Fibroblast of lung (primary cell): ENCODE results near the gene AK1. TPM values are rescaled to one million over a fixed set of nuclear protein-coding genes. Genes with fewer than 3 reads are reported as not detected.

Source experiments
- DNase-seq, 2 donors: peaks; one replicate each; pipeline versions ENCODE4 v3.0.0 to v3.0.0-alpha.2; 2010; ENCODE audit warnings: low read depth in 2 of 2
- H2AFZ ChIP-seq: 2 replicates; pipeline ENCODE4 v1.5.1; 2012; ENCODE audit warnings: low read length, control low read depth, inconsistent platforms
- H3K27ac ChIP-seq: 2 replicates; pipeline ENCODE4 v1.5.1; 2011; ENCODE audit warnings: low read length, control low read depth; ENCODE audit not compliant: insufficient read depth
- H3K27me3 ChIP-seq: 2 replicates; pipeline ENCODE4 v1.5.1; 2011; ENCODE audit warnings: mild to moderate bottlenecking, low read length; ENCODE audit not compliant: control insufficient read depth, insufficient read depth
- H3K36me3 ChIP-seq: 2 replicates; pipeline ENCODE4 v1.5.1; 2011; ENCODE audit warnings: low read length; ENCODE audit not compliant: control insufficient read depth, insufficient read depth
- H3K4me1 ChIP-seq: 2 replicates; pipeline ENCODE4 v1.5.1; 2011; ENCODE audit warnings: low read length; ENCODE audit not compliant: control insufficient read depth, insufficient read depth; ENCODE audit errors: extremely low read depth
- H3K4me2 ChIP-seq: 2 replicates; pipeline ENCODE4 v1.5.1; 2011; ENCODE audit warnings: low read length, control low read depth; ENCODE audit not compliant: insufficient read depth; ENCODE audit errors: extremely low read depth
- H3K4me3 ChIP-seq, 4 experiments: fragments of 200-600 bp in 1 of 4; sonication (generic) in 1 of 4; replicated peaks in 1 of 4; 2 replicates each; pipeline ENCODE4 v1.5.1; 2011 to 2016; ENCODE audit warnings: low read length in 4 of 4, low read depth in 3 of 4, mild to moderate bottlenecking in 3 of 4, control low read depth in 2 of 4, inconsistent platforms in 1 of 4, mixed read lengths in 1 of 4; ENCODE audit not compliant: insufficient read depth in 1 of 4; ENCODE audit errors: control extremely low read depth in 1 of 4
- H3K79me2 ChIP-seq: 2 replicates; pipeline ENCODE4 v1.5.1; 2012; ENCODE audit warnings: mild to moderate bottlenecking, low read length, inconsistent platforms; ENCODE audit not compliant: control insufficient read depth, insufficient read depth
- H3K9ac ChIP-seq: 2 replicates; pipeline ENCODE4 v1.5.1; 2011; ENCODE audit warnings: mild to moderate bottlenecking, low read length, control low read depth; ENCODE audit not compliant: insufficient read depth
- H3K9me3 ChIP-seq: 2 replicates; pipeline ENCODE4 v1.5.1; 2012; ENCODE audit warnings: low read depth, low read length; ENCODE audit not compliant: control insufficient read depth, insufficient read depth
- H4K20me1 ChIP-seq: 2 replicates; pipeline ENCODE4 v1.5.1; 2011; ENCODE audit warnings: low read length; ENCODE audit not compliant: control insufficient read depth, insufficient read depth; ENCODE audit errors: extremely low read depth
- EZH2 ChIP-seq: IDR thresholded peaks from 2 replicates; pipeline ENCODE4 v1.5.1; 2012; ENCODE audit warnings: low read length, control low read depth, mild to moderate bottlenecking; ENCODE audit errors: missing control alignments
- polyA plus RNA-seq, 2 donors: library from polyadenylated mRNA; depleted of rRNA in 1 of 2; stranded (reverse) in 1 of 2; unstranded in 1 of 2; fragments of >200 nt; gene quantifications; 2 replicates each; pipeline ENCODE4 v1.2.1, GENCODE V29; 2011 to 2012; ENCODE audit warnings: missing spikeins in 1 of 2
- total RNA-seq: library from RNA; depleted of rRNA; stranded (reverse); fragments of >200 nt; gene quantifications from 2 replicates; pipeline ENCODE4 v1.2.1, GENCODE V29; 2014
- TF ChIP-seq, protein P1 (sequence below), 2 donors: IDR thresholded peaks in 1 of 2; conservative IDR thresholded peaks in 1 of 2; 1 replicate in 1 of 2; 2 replicates in 1 of 2; pipeline ENCODE4 v1.5.1; 2011 to 2012; ENCODE audit warnings: low read length in 2 of 2, control low read depth in 1 of 2, inconsistent platforms in 1 of 2, low read depth in 1 of 2, mild to moderate bottlenecking in 1 of 2

AK1 gene
- total and polyA plus RNA-seq, 2 donors (not counting 1 experiment from before 2014, with no cell fraction given): 47.6 to 73.1 TPM

GRCh38 chr9:127822108-127822507 is 55.4 kb downstream of the AK1 start:
- TF ChIP-seq, protein P1, sequence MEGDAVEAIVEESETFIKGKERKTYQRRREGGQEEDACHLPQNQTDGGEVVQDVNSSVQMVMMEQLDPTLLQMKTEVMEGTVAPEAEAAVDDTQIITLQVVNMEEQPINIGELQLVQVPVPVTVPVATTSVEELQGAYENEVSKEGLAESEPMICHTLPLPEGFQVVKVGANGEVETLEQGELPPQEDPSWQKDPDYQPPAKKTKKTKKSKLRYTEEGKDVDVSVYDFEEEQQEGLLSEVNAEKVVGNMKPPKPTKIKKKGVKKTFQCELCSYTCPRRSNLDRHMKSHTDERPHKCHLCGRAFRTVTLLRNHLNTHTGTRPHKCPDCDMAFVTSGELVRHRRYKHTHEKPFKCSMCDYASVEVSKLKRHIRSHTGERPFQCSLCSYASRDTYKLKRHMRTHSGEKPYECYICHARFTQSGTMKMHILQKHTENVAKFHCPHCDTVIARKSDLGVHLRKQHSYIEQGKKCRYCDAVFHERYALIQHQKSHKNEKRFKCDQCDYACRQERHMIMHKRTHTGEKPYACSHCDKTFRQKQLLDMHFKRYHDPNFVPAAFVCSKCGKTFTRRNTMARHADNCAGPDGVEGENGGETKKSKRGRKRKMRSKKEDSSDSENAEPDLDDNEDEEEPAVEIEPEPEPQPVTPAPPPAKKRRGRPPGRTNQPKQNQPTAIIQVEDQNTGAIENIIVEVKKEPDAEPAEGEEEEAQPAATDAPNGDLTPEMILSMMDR (conservative IDR thresholded peaks at IDR 0.05 in 1 of 2, IDR thresholded peaks at IDR 0.05 in 1 of 2; ENCODE audit: low read depth in 1 of 2, low read length in 2 of 2): no peak
- TF ChIP-seq EZH2: no peak
- no peak overlapping the region for H3K9ac ChIP-seq
- no peaks in the 10 kb centered on the region for H3K9me3 ChIP-seq
- H4K20me1 ChIP-seq: no peaks in the 10 kb centered on the region
- no peaks in the 10 kb centered on the region for H3K27me3 ChIP-seq
- no peak overlapping the region for H3K4me3 ChIP-seq
- H3K27ac ChIP-seq: no peak overlapping the region
- DNase-seq: no peak
- no peak overlapping the region for H3K4me2 ChIP-seq
- H3K79me2 ChIP-seq: peaks cover 9% of the 10 kb centered on the region
- no peak overlapping the region for H2AFZ ChIP-seq
- peaks cover 48% of the 10 kb centered on the region for H3K36me3 ChIP-seq
- H3K4me1 ChIP-seq: peaks cover 6% of the 10 kb centered on the region

DNA sequence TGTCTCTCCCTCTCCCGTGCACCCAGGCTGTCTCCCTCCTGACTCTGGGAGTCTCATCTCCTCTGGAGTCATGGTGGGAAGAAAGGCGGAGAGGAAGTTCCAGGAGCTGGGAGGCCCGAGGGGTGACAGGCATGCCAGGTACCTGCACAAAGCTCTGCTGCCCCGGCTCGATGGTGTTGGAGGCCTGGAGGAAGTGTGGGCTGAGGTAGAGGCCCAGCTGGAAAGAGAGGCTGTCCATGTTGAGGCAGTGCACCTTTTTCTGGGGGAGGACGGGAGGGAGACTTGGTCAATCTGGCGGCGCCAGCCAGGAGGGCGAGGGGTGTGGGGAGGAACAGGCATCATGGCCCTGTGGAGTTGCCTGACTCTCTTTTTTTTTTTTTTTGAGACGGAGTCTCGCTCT is 58.9 kb downstream of the AK1 start:
- Histone ChIP-seq H4K20me1 (no peaks in the 10 kb centered on the region), H3K4me2 (no peak overlapping the region), H2AFZ (no peak overlapping the region), H3K79me2 (no peaks in the 10 kb centered on the region), H3K27me3 (no peaks in the 10 kb centered on the region), H3K4me1 (no peaks in the 10 kb centered on the region), H3K27ac (no peak overlapping the region), H3K36me3 (peaks cover 41% of the 10 kb centered on the region), H3K9ac (no peak overlapping the region), H3K4me3 (no peak overlapping the region), H3K9me3 (no peaks in the 10 kb centered on the region)
- no peak for DNase-seq
- no peak for TF ChIP-seq EZH2
- TF ChIP-seq, protein P1 (conservative IDR thresholded peaks at IDR 0.05 in 1 of 2, IDR thresholded peaks at IDR 0.05 in 1 of 2; ENCODE audit: low read depth in 1 of 2, low read length in 2 of 2): no peak

DNA sequence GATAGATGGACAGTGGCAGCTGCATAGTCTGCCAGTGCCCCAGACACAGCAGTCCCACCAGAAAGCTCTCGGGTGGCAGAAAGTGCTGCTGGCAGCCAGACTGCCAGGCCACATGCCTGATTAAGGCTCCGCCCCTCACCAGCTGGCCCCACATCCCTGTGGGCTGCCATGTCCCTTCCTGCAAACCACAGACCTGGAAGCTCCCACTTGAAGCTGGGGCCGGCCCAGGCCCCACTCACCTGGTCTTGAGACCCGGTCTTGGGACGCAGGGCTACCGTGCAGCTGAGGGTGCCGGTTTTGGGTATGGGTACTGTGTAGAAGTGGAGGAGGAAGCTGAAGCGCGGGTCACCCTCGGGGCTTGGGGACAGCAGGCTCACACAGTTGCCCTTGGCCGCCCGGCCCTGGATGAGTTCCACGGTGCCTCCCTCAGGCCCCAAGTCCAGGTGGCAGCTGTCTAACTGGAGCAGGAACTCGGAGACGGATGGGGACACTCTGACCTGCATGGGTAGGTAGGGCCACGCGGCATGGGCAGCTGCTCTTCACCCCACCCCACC is 59.5 kb downstream of the AK1 start:
- no peak overlapping the region for H3K27ac ChIP-seq
- no peaks in the 10 kb centered on the region for H3K4me1 ChIP-seq
- no peaks in the 10 kb centered on the region for H3K79me2 ChIP-seq
- H2AFZ ChIP-seq: no peak overlapping the region
- TF ChIP-seq, protein P1 (conservative IDR thresholded peaks at IDR 0.05 in 1 of 2, IDR thresholded peaks at IDR 0.05 in 1 of 2; ENCODE audit: low read depth in 1 of 2, low read length in 2 of 2): no peak
- TF ChIP-seq EZH2: no peak
- no peaks in the 10 kb centered on the region for H3K27me3 ChIP-seq
- no peak overlapping the region for H3K4me3 ChIP-seq
- H3K9me3 ChIP-seq: no peaks in the 10 kb centered on the region
- no peak overlapping the region for H3K9ac ChIP-seq
- H4K20me1 ChIP-seq: no peaks in the 10 kb centered on the region
- no peak for DNase-seq
- H3K4me2 ChIP-seq: no peak overlapping the region
- H3K36me3 ChIP-seq: peaks cover 44% of the 10 kb centered on the region
